ENCODE data around the gene CCNYL1.

Gene CCNYL1

DNA sequence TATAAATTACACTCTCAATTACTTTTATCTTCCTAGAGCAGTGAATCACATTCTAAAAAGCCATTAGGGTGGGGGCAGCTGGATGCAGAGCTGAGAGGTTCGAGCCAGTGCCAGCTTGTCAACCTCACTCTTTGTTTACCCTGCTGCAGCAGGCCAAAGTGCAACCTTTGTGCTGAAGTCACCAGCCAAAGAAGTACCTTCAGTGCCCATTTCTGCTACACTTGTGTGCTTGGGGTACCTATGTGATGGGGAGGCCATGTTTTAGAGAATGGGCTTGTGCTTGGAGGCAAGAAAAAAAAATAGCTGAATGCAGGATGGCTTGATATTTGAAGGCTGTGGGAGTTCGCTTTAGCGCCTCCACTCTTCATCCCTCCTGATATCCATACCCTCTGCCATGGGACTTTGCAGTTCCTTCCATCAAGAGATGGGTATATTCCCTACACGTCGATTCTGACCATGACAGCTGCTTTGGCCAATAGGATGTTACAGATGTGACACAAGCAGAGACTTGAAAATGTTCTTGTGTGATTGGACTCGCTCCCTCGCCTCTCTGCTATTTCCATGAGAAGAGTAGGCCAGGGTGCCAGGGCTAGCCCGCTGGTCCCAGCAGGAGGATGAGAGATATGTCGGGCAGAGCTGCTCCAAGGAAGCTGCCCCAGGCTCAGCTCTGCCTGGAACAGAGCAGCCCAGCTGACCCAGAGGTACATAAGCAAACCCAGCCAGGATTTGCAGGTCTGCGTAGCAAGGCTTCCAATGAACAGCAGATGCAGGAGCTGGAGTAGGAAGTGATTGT lies 71.0 kb downstream of the CCNYL1 start:
- Histone ChIP-seq H3K27ac (no peak overlapping the region; a peak in 1 of 22 replicates), H3K27me3 (no peaks in the 10 kb centered on the region), H3K9me3 (replicated peaks in 1 of 11) (no peaks in the 10 kb centered on the region), H3K4me3 (no peak overlapping the region), H3K4me1 (peaks cover 0 to 61% (median 1%) of the 10 kb centered on the region in 10 experiments; a peak in 8 of 20 replicates), H3K36me3 (no peaks in the 10 kb centered on the region), H3K4me2 (peak overlapping the region in 2 of 11 experiments; percentile 54 to 88; a peak in 4 of 22 replicates), H3K9ac (no peak overlapping the region), H4K20me1 (no peaks in the 10 kb centered on the region)
- no peak for TF ChIP-seq Cebpa-rat (IDR thresholded peaks at IDR 0.05)

DNA sequence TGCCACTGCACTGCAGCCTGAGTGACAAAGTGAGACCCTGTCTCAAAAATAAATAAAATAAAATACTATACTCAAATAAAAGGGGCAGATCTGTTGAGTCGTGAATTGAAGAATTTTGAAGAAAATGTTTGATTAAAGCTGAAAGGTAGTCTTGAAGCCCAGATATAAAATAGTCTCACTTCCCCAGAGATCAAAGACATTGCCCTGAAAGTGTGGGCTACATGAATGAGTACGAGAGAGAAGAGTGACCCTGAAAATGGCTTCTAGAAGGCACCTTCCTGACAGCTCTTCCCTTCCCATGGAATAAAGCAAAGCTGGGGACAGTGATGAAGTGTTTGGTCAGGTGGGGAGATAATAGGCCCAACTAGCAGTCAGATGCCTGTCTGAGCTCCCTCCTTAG lies 72.1 kb downstream of the CCNYL1 start:
- Histone ChIP-seq H3K27ac (peak overlapping the region in 2 of 11 experiments; percentile 7 to 23; a peak in 1 of 22 replicates), H3K27me3 (no peaks in the 10 kb centered on the region), H3K9me3 (replicated peaks in 1 of 11) (no peaks in the 10 kb centered on the region), H3K4me3 (no peak overlapping the region), H3K9ac (no peak overlapping the region), H4K20me1 (no peaks in the 10 kb centered on the region), H3K36me3 (no peaks in the 10 kb centered on the region), H3K4me2 (peak overlapping the region in 2 of 11 experiments; percentile 54 to 88; a peak in 4 of 22 replicates), H3K4me1 (peaks cover 0 to 72% (median 3%) of the 10 kb centered on the region in 10 experiments; a peak in 8 of 20 replicates)
- no peak for TF ChIP-seq Cebpa-rat (IDR thresholded peaks at IDR 0.05)

DNA sequence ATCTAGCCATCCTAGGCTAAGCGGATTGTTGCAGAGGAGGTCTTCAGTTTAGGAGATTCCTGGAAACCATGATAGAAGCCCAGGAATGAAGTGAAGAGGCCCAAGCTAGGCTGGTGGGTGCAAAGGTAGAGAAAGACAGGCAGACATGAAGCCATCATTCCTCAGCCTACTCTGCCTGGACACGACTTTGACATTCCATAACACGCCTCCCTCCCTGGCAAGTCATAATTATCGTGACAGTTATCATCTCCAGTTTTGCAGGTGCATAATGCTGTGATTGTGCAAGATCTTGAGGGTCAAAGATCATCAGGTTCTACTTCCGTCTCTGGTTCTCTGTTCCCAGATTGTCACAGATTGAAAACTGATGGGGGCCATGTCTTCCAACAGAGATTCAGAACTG lies 73.5 kb downstream of the CCNYL1 start:
- H4K20me1 ChIP-seq = no peaks in the 10 kb centered on the region
- no peak overlapping the region; a peak in 1 of 22 replicates for H3K9ac ChIP-seq
- TF ChIP-seq Cebpa-rat (IDR thresholded peaks at IDR 0.05) = 0 out of 22 replicates have a peak, but pooled peaks of 1 of the 11 experiments have one; percentile 8
- peaks cover 0 to 86% (median 3%) of the 10 kb centered on the region in 10 experiments; a peak in 8 of 20 replicates for H3K4me1 ChIP-seq
- H3K9me3 ChIP-seq (replicated peaks in 1 of 11) = no peaks in the 10 kb centered on the region
- H3K4me3 ChIP-seq = no peak overlapping the region
- H3K27ac ChIP-seq = peak overlapping the region in 2 of 11 experiments; percentile 78 to 89; a peak in 2 of 22 replicates
- no peaks in the 10 kb centered on the region for H3K36me3 ChIP-seq
- no peaks in the 10 kb centered on the region for H3K27me3 ChIP-seq
- H3K4me2 ChIP-seq = peak overlapping the region in 3 of 11 experiments; percentile 67 to 92 (median 88); a peak in 6 of 22 replicates

- peak in 4 of 11 experiments; percentile 34 to 67 (median 48); a peak in 5 of 22 replicates for TF ChIP-seq Cebpa-rat (IDR thresholded peaks at IDR 0.05)
- H3K4me3 ChIP-seq = peak overlapping the region in 1 of 10 experiments; percentile 33; a peak in 1 of 20 replicates
- H3K36me3 ChIP-seq = no peaks in the 10 kb centered on the region
- peak overlapping the region in 4 of 11 experiments; percentile 22 to 92 (median 78); a peak in 7 of 22 replicates for H3K4me2 ChIP-seq
- no peaks in the 10 kb centered on the region for H3K27me3 ChIP-seq
- H4K20me1 ChIP-seq = no peaks in the 10 kb centered on the region
- peak overlapping the region in 3 of 11 experiments; percentile 55 to 69 (median 68); a peak in 6 of 22 replicates for H3K9ac ChIP-seq
- H3K27ac ChIP-seq = peak overlapping the region in 4 of 11 experiments; percentile 73 to 89 (median 80); a peak in 8 of 22 replicates
- peaks cover 0 to 97% (median 3%) of the 10 kb centered on the region in 10 experiments; a peak in 8 of 20 replicates for H3K4me1 ChIP-seq
- H3K9me3 ChIP-seq (replicated peaks in 1 of 11) = no peaks in the 10 kb centered on the region
Measured at GRCh38 chr2:207787017-207787416, 75.6 kb downstream of the CCNYL1 start.

- no peak for TF ChIP-seq Cebpa-rat (IDR thresholded peaks at IDR 0.05)
- H3K27ac ChIP-seq = peak overlapping the region in 4 of 11 experiments; percentile 62 to 89 (median 80); a peak in 7 of 22 replicates
Measured at GRCh38 chr2:207787800-207788199, 76.4 kb downstream of the CCNYL1 start.

DNA sequence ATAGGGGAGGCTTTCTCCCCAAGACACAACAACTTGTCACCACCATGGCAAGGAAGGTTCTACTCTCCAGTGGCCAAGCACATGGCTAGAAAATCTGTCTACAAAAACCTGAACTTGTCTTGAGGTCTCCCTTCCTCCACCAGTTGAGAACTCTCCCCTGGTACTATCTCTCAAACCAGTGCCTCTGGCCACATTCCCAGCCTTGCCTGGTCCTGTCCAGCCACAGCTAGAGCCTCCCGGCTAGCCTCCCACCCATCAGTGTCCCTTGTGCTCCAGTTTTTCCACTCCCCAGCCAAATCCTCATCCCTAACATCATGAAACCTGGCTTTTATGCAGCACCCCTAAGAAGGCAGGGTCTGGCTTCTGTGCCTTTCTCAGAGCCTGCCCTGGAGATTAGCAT lies 79.5 kb downstream of the CCNYL1 start:
- Histone ChIP-seq H3K27me3 (no peaks in the 10 kb centered on the region), H3K9ac (peak overlapping the region in 3 of 11 experiments; percentile 40 to 53 (median 41); a peak in 3 of 22 replicates), H3K36me3 (no peaks in the 10 kb centered on the region), H3K4me2 (peak overlapping the region in 3 of 11 experiments; percentile 69 to 92 (median 88); a peak in 6 of 22 replicates), H3K4me1 (peaks cover 0 to 95% (median 9%) of the 10 kb centered on the region in 10 experiments; a peak in 18 of 20 replicates), H3K9me3 (replicated peaks in 1 of 11) (no peaks in the 10 kb centered on the region), H3K27ac (peak overlapping the region in 4 of 11 experiments; percentile 26 to 83 (median 81); a peak in 7 of 22 replicates), H4K20me1 (no peaks in the 10 kb centered on the region), H3K4me3 (no peak overlapping the region)
- TF ChIP-seq Cebpa-rat (IDR thresholded peaks at IDR 0.05) = no peak

More at GRCh38 chr2:207787800-207788199, 76.4 kb downstream of the CCNYL1 start:
- H3K9ac ChIP-seq = peak overlapping the region in 3 of 11 experiments; percentile 55 to 65 (median 57); a peak in 5 of 22 replicates
- H3K4me3 ChIP-seq = no peak overlapping the region
- H3K27me3 ChIP-seq = no peaks in the 10 kb centered on the region
- no peaks in the 10 kb centered on the region for H3K9me3 ChIP-seq (replicated peaks in 1 of 11)
- H3K4me1 ChIP-seq = peaks cover 0 to 95% (median 9%) of the 10 kb centered on the region in 10 experiments; a peak in 18 of 20 replicates
- peak overlapping the region in 4 of 11 experiments; percentile 22 to 92 (median 78); a peak in 7 of 22 replicates for H3K4me2 ChIP-seq
- H3K36me3 ChIP-seq = no peaks in the 10 kb centered on the region
- H4K20me1 ChIP-seq = no peaks in the 10 kb centered on the region

DNA sequence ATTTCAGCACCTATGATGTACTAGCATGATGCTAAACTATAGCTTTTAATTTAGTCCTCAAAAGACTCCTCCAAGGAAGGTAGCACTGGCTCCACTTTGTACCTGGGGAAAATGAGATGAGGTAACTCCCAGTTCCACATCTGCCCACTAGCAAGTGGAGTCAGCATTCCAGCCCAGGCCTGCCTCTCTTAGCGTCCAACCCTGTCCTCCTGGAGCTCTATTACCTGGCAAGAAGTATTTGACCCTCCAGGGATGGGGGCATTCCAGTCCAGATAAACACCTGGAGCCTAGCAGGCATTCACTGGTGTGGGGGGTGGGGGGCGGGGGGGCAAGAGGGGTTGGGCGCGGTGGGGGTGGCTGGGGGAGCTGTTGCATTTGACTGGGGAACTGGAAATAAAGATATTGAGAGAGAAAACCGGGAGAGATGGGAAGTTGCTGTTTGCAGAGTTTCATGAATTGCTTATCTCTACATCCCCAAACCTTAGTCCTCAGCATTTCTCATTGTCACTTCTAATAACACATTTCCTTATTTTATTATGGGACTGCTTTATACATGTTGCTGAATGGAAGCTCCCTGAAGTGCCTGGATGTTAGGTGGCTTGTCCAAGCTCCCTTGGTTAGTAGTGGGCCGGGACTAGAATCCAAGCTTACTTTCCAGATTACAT lies 80.3 kb downstream of the CCNYL1 start:
- H3K27ac ChIP-seq = peak overlapping the region in 4 of 11 experiments; percentile 42 to 95 (median 82); a peak in 7 of 22 replicates
- H3K4me2 ChIP-seq = peak overlapping the region in 3 of 11 experiments; percentile 69 to 92 (median 88); a peak in 6 of 22 replicates
- no peak overlapping the region for H3K4me3 ChIP-seq
- H4K20me1 ChIP-seq = no peaks in the 10 kb centered on the region
- TF ChIP-seq Cebpa-rat (IDR thresholded peaks at IDR 0.05) = no peak
- H3K27me3 ChIP-seq = no peaks in the 10 kb centered on the region
- H3K36me3 ChIP-seq = no peaks in the 10 kb centered on the region
- H3K9ac ChIP-seq = peak overlapping the region in 1 of 11 experiments; percentile 53; a peak in 1 of 22 replicates
- peaks cover 0 to 95% (median 9%) of the 10 kb centered on the region in 10 experiments; a peak in 18 of 20 replicates for H3K4me1 ChIP-seq
- no peaks in the 10 kb centered on the region for H3K9me3 ChIP-seq (replicated peaks in 1 of 11)

- no peak for TF ChIP-seq Cebpa-rat (IDR thresholded peaks at IDR 0.05)
- Histone ChIP-seq H3K27ac (peak overlapping the region; percentile 22 to 95 (median 78); a peak in 20 of 22 replicates), H3K4me3 (no peak overlapping the region), H4K20me1 (no peaks in the 10 kb centered on the region), H3K4me1 (peaks cover 0 to 95% (median 7%) of the 10 kb centered on the region in 10 experiments; a peak in 18 of 20 replicates), H3K9me3 (replicated peaks in 1 of 11) (no peaks in the 10 kb centered on the region), H3K36me3 (no peaks in the 10 kb centered on the region), H3K4me2 (peak overlapping the region; percentile 18 to 95 (median 58); a peak in 18 of 22 replicates), H3K9ac (peak overlapping the region in 6 of 11 experiments; percentile 27 to 74 (median 57); a peak in 9 of 22 replicates), H3K27me3 (no peaks in the 10 kb centered on the region)
Measured at GRCh38 chr2:207792244-207792785, 80.9 kb downstream of the CCNYL1 start.
